ENCODE measurements around the gene DYNLRB1.

The DYNLRB1 gene

DNA sequence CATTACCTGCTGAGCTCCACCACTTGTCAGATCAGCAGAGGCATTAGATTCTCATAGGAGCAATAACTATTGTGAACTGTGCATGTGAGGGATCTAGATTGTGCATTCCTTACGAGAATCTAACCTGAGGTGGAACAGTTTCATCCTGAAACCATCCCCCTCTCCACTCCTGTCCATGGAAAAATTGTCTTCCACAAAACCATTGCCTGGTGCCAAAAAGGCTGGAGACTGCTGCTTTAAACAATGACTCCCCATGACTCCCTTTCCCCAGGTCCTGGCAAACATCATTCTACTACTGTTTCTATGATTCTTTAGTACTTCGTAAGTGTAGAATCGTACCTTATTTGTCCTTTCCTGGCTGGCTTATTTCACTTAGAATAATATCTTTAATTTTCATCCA is 9.7 kb upstream of the DYNLRB1 start:
- no peak overlapping the region for H3K18ac ChIP-seq (ENCODE audit: low read length)
- H3K4me2 ChIP-seq (ENCODE audit: low read length): no peak overlapping the region
- no peak for DNase-seq
- no peak overlapping the region for H2BK15ac ChIP-seq (replicated peaks; ENCODE audit: low read depth)
- WGBS (ENCODE audit: extremely low coverage, insufficient coverage, low lambda C conversion rate): no CpG with 5 or more reads among the region's 3 CpGs
- H3K23ac ChIP-seq (ENCODE audit: low read length): no peak overlapping the region
- no peaks in the 10 kb centered on the region for H3K4me1 ChIP-seq (ENCODE audit: control insufficient read depth, low read depth, low read length)
- peaks cover 3% of the 10 kb centered on the region for H3K79me1 ChIP-seq (ENCODE audit: low read length)
- H3K27me3 ChIP-seq (ENCODE audit: insufficient read depth, low read length, poor library complexity): no peaks in the 10 kb centered on the region
- no peak overlapping the region for H3K9ac ChIP-seq (ENCODE audit: low read length)
- peaks cover 4% of the 10 kb centered on the region for H3K36me3 ChIP-seq (ENCODE audit: control insufficient read depth, insufficient read depth, low read length)
- no peak overlapping the region for H4K5ac ChIP-seq (ENCODE audit: low read length)
- no peak overlapping the region for H2BK5ac ChIP-seq (ENCODE audit: low read length)
- H3K4me3 ChIP-seq (ENCODE audit: low read length): no peak overlapping the region
- H3K27ac ChIP-seq (ENCODE audit: low read depth, low read length): no peak overlapping the region
- H3K79me2 ChIP-seq (ENCODE audit: control insufficient read depth, insufficient read depth, low read length): no peaks in the 10 kb centered on the region
- H2AK5ac ChIP-seq (ENCODE audit: low read length): no peak overlapping the region
- H3K56ac ChIP-seq (ENCODE audit: low read length): no peak overlapping the region
- H3K4ac ChIP-seq (ENCODE audit: low read depth, low read length): no peak overlapping the region
- no peak overlapping the region for H2BK120ac ChIP-seq (ENCODE audit: low read depth, low read length)
- H4K8ac ChIP-seq (ENCODE audit: low read depth, low read length): no peak overlapping the region

DNA sequence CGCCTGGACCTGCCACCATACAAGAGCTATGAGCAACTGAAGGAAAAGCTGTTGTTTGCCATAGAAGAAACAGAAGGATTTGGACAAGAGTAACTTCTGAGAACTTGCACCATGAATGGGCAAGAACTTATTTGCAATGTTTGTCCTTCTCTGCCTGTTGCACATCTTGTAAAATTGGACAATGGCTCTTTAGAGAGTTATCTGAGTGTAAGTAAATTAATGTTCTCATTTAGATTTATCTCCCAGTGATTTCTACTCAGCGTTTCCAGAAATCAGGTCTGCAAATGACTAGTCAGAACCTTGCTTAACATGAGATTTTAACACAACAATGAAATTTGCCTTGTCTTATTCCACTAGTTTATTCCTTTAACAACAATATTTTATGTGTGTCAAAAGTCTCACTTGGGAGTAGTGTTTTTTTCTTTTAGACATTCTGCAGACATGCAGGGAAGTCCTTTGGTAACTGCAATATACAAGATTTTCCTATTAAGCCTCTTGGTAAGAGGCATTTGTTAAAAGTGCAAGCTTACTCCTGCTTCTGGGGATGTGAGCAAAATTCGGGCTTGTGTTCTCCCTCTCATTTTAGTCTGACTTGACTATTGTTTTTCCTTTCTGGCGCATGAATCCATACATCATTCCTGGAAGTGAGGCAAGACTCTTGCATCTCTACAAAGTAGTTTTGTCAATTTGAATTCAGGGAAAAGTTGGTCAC is 8.4 kb upstream of the DYNLRB1 start:
- no peak overlapping the region for H3K18ac ChIP-seq (ENCODE audit: low read length)
- peaks cover 4% of the 10 kb centered on the region for H3K36me3 ChIP-seq (ENCODE audit: control insufficient read depth, insufficient read depth, low read length)
- no peak overlapping the region for H3K4me2 ChIP-seq (ENCODE audit: low read length)
- H3K56ac ChIP-seq (ENCODE audit: low read length): no peak overlapping the region
- no peak overlapping the region for H4K8ac ChIP-seq (ENCODE audit: low read depth, low read length)
- WGBS (ENCODE audit: extremely low coverage, insufficient coverage, low lambda C conversion rate): no CpG with 5 or more reads among the region's 4 CpGs
- no peak overlapping the region for H3K9ac ChIP-seq (ENCODE audit: low read length)
- H2AK5ac ChIP-seq (ENCODE audit: low read length): no peak overlapping the region
- no peaks in the 10 kb centered on the region for H3K4me1 ChIP-seq (ENCODE audit: control insufficient read depth, low read depth, low read length)
- H3K27me3 ChIP-seq (ENCODE audit: insufficient read depth, low read length, poor library complexity): no peaks in the 10 kb centered on the region
- no peak overlapping the region for H2BK5ac ChIP-seq (ENCODE audit: low read length)
- no peak overlapping the region for H2BK15ac ChIP-seq (replicated peaks; ENCODE audit: low read depth)
- no peak overlapping the region for H3K27ac ChIP-seq (ENCODE audit: low read depth, low read length)
- DNase-seq: no peak
- H3K79me2 ChIP-seq (ENCODE audit: control insufficient read depth, insufficient read depth, low read length): no peaks in the 10 kb centered on the region
- H2BK120ac ChIP-seq (ENCODE audit: low read depth, low read length): no peak overlapping the region
- no peak overlapping the region for H3K4me3 ChIP-seq (ENCODE audit: low read length)
- no peak overlapping the region for H3K23ac ChIP-seq (ENCODE audit: low read length)
- H3K79me1 ChIP-seq (ENCODE audit: low read length): peaks cover 3% of the 10 kb centered on the region
- H3K4ac ChIP-seq (ENCODE audit: low read depth, low read length): no peak overlapping the region
- H4K5ac ChIP-seq (ENCODE audit: low read length): no peak overlapping the region

DNA sequence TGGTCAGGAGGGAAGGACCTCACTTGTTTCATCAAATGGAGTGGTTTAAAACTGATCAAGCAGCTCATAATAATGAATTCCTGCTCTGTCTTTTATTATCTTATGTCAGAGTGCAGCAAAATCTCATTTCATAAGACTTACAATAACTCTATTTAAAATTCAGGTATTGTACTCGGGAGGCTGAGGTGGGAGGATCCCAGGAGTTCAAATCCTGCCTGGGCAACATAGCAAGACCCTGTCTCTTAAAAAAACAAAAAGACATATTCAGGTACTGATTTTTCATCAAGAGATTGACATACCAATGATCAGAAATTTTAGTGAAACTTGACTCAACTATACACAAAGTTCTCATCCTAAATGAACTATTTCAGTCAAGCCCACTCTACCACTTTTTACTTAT is 5.6 kb upstream of the DYNLRB1 start:
- Histone ChIP-seq H3K27ac (ENCODE audit: low read depth, low read length) (no peak overlapping the region), H3K79me1 (ENCODE audit: low read length) (peaks cover 3% of the 10 kb centered on the region)

DNA sequence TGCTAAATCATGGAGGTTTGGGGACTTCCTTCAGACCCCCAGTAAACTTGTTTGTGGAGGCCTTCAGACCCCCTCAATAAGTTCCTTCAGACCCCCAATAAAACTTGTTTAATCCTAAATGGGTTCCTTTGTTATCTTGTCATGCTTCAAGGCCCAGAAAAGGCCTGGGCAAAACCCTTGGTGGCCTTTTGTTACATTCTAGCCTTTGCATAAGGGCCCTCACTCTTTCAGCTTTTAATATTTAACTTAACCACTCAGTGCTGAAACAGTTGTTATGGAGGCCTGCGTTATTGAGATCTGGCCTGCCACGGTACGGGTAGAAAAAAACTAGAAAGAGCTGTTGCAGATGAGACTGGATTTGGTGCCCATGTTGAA is 4.3 kb upstream of the DYNLRB1 start:
- Histone ChIP-seq H3K23ac (ENCODE audit: low read length) (no peak overlapping the region), H3K4me2 (ENCODE audit: low read length) (no peak overlapping the region), H3K79me1 (ENCODE audit: low read length) (no peaks in the 10 kb centered on the region), H3K4ac (ENCODE audit: low read depth, low read length) (no peak overlapping the region), H2BK15ac (replicated peaks; ENCODE audit: low read depth) (no peak overlapping the region), H3K56ac (ENCODE audit: low read length) (no peak overlapping the region), H3K27ac (ENCODE audit: low read depth, low read length) (no peak overlapping the region), H3K18ac (ENCODE audit: low read length) (no peak overlapping the region), H2BK120ac (ENCODE audit: low read depth, low read length) (no peak overlapping the region), H3K27me3 (ENCODE audit: insufficient read depth, low read length, poor library complexity) (no peaks in the 10 kb centered on the region), H4K8ac (ENCODE audit: low read depth, low read length) (no peak overlapping the region), H3K4me3 (ENCODE audit: low read length) (no peak overlapping the region), H4K5ac (ENCODE audit: low read length) (no peak overlapping the region), H3K9ac (ENCODE audit: low read length) (no peak overlapping the region), H3K79me2 (ENCODE audit: control insufficient read depth, insufficient read depth, low read length) (no peaks in the 10 kb centered on the region), H3K4me1 (ENCODE audit: control insufficient read depth, low read depth, low read length) (no peaks in the 10 kb centered on the region), H2AK5ac (ENCODE audit: low read length) (no peak overlapping the region), H2BK5ac (ENCODE audit: low read length) (no peak overlapping the region), H3K36me3 (ENCODE audit: control insufficient read depth, insufficient read depth, low read length) (peaks cover 4% of the 10 kb centered on the region)
- DNase-seq: no peak
- WGBS (ENCODE audit: extremely low coverage, insufficient coverage, low lambda C conversion rate): no CpG with 5 or more reads among the region's 3 CpGs

More for the DNA sequence above, 5.6 kb upstream of the DYNLRB1 start:
- peaks cover 4% of the 10 kb centered on the region for H3K36me3 ChIP-seq (ENCODE audit: control insufficient read depth, insufficient read depth, low read length)
- H2AK5ac ChIP-seq (ENCODE audit: low read length): no peak overlapping the region
- DNase-seq: no peak
- no peak overlapping the region for H3K23ac ChIP-seq (ENCODE audit: low read length)
- H4K5ac ChIP-seq (ENCODE audit: low read length): no peak overlapping the region
- no peak overlapping the region for H3K56ac ChIP-seq (ENCODE audit: low read length)
- H3K4me2 ChIP-seq (ENCODE audit: low read length): no peak overlapping the region
- H4K8ac ChIP-seq (ENCODE audit: low read depth, low read length): no peak overlapping the region
- H2BK5ac ChIP-seq (ENCODE audit: low read length): no peak overlapping the region
- H3K4me1 ChIP-seq (ENCODE audit: control insufficient read depth, low read depth, low read length): no peaks in the 10 kb centered on the region
- no peak overlapping the region for H3K18ac ChIP-seq (ENCODE audit: low read length)
- H3K4me3 ChIP-seq (ENCODE audit: low read length): no peak overlapping the region
- no peaks in the 10 kb centered on the region for H3K27me3 ChIP-seq (ENCODE audit: insufficient read depth, low read length, poor library complexity)
- H3K79me2 ChIP-seq (ENCODE audit: control insufficient read depth, insufficient read depth, low read length): no peaks in the 10 kb centered on the region
- H3K9ac ChIP-seq (ENCODE audit: low read length): no peak overlapping the region
- H2BK120ac ChIP-seq (ENCODE audit: low read depth, low read length): no peak overlapping the region
- H3K4ac ChIP-seq (ENCODE audit: low read depth, low read length): no peak overlapping the region
- H2BK15ac ChIP-seq (replicated peaks; ENCODE audit: low read depth): no peak overlapping the region
- no CpG with 5 or more reads among the region's 1 CpG for WGBS (ENCODE audit: extremely low coverage, insufficient coverage, low lambda C conversion rate)

DNA sequence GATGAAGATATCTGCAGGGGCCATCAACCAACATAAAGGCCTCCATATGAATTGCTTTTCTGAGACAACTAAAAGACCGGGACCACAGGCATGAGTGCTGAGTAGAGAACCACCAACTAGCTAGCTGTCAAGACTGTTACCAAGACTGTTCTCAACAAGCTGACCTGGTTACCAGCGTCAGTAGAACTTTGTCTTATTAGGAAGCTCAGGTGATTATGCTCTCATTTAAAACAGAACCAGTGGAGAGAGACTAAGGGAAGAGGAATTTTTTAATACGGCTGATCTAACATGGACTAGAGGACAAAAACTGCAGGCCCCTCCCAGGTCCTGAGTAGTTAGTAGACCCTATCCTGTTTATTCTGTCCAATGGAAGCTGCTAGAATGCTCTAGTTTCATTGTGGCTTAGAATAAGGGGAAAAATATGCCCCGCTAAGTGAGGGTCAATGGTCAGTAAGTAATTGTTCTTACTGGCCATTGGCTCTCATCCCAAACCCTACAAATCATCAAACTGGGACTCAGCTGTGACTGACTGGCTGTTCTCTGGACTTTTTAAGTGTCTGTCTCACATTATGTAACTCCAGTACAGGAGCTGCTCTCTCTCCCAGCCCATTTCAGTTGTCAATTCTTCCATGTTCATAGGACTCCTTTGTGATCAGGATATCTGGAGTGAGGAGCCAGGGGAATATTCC is 3.8 kb upstream of the DYNLRB1 start:
- no peaks in the 10 kb centered on the region for H3K4me1 ChIP-seq (ENCODE audit: control insufficient read depth, low read depth, low read length)
- no peaks in the 10 kb centered on the region for H3K27me3 ChIP-seq (ENCODE audit: insufficient read depth, low read length, poor library complexity)
- H4K8ac ChIP-seq (ENCODE audit: low read depth, low read length): no peak overlapping the region
- no peak overlapping the region for H3K4me3 ChIP-seq (ENCODE audit: low read length)
- no peak overlapping the region for H3K4ac ChIP-seq (ENCODE audit: low read depth, low read length)
- H3K27ac ChIP-seq (ENCODE audit: low read depth, low read length): no peak overlapping the region
- no peaks in the 10 kb centered on the region for H3K79me1 ChIP-seq (ENCODE audit: low read length)
- no peak overlapping the region for H3K56ac ChIP-seq (ENCODE audit: low read length)
- no peak overlapping the region for H3K4me2 ChIP-seq (ENCODE audit: low read length)
- no peak overlapping the region for H2BK120ac ChIP-seq (ENCODE audit: low read depth, low read length)
- no peak overlapping the region for H3K9ac ChIP-seq (ENCODE audit: low read length)
- H3K36me3 ChIP-seq (ENCODE audit: control insufficient read depth, insufficient read depth, low read length): peaks cover 4% of the 10 kb centered on the region
- no peak overlapping the region for H2BK15ac ChIP-seq (replicated peaks; ENCODE audit: low read depth)
- no peak overlapping the region for H2AK5ac ChIP-seq (ENCODE audit: low read length)
- WGBS (ENCODE audit: extremely low coverage, insufficient coverage, low lambda C conversion rate): no CpG with 5 or more reads among the region's 4 CpGs
- H3K18ac ChIP-seq (ENCODE audit: low read length): no peak overlapping the region
- no peak overlapping the region for H4K5ac ChIP-seq (ENCODE audit: low read length)
- H3K23ac ChIP-seq (ENCODE audit: low read length): no peak overlapping the region
- no peak overlapping the region for H2BK5ac ChIP-seq (ENCODE audit: low read length)
- no peak for DNase-seq
- no peaks in the 10 kb centered on the region for H3K79me2 ChIP-seq (ENCODE audit: control insufficient read depth, insufficient read depth, low read length)

All from mesendoderm (in vitro differentiated cells).